Upper lobe of right lung (tissue), 1 donor: Measurements from ENCODE around the gene CRELD2. TPM values are rescaled to one million over a fixed set of nuclear protein-coding genes. Genes with fewer than 3 reads are reported as not detected.

Experiments
- ATAC-seq: fragments of 200-7000 bp; cut with Tn5 transposase; one replicate; pipeline ENCODE4 v1.9.1; 2020; ENCODE audit warnings: mild to moderate bottlenecking, moderate library complexity
- DNase-seq: peaks from one replicate; pipeline ENCODE4 v3.0.0-alpha.2; 2020
- H3K27ac ChIP-seq: fragments of 200-600 bp; one replicate; pipeline ENCODE4 v1.8.0; 2022
- H3K27me3 ChIP-seq: fragments of 200-600 bp; one replicate; pipeline ENCODE4 v1.8.0; 2022; ENCODE audit warnings: mild to moderate bottlenecking
- H3K36me3 ChIP-seq: fragments of 200-600 bp; one replicate; pipeline ENCODE4 v1.8.0; 2022
- H3K4me1 ChIP-seq: fragments of 200-600 bp; one replicate; pipeline ENCODE4 v1.8.0; 2022
- H3K4me3 ChIP-seq: fragments of 200-600 bp; one replicate; pipeline ENCODE4 v1.8.0; 2022; ENCODE audit warnings: mild to moderate bottlenecking
- H3K9me3 ChIP-seq: fragments of 200-600 bp; one replicate; pipeline ENCODE4 v1.8.0; 2022
- intact Hi-C: fragments of 100-400 bp; cut with DNase I; formaldehyde crosslinking; loops from one replicate; pipeline ENCODE4 v1.11.0; 2022
- total RNA-seq: library from RNA; stranded (reverse); fragmentation: NEBNext Ultra II Directional; extraction: Animal tissue kit (Norgen Biotek cat#: 25700); gene quantifications from one replicate; pipeline ENCODE4 v1.2.1, GENCODE V29; 2021
- TF ChIP-seq, protein P1 (sequence below): fragments of 200-600 bp; IDR thresholded peaks from one replicate; pipeline ENCODE4 v1.8.0; 2022; ENCODE audit warnings: antibody characterized with exemption
- donor health status: DM: no; HTN: yes; CAD: no; lungs with severe emphysema.

The CRELD2 gene
- total RNA-seq, 1 donor from 2014 or later = 44.2 TPM

- no peak for ATAC-seq
- DNase-seq = no peak
These were observed 36.7 kb downstream of the CRELD2 start for GRCh38 chr22:49954991-49955580.

DNA sequence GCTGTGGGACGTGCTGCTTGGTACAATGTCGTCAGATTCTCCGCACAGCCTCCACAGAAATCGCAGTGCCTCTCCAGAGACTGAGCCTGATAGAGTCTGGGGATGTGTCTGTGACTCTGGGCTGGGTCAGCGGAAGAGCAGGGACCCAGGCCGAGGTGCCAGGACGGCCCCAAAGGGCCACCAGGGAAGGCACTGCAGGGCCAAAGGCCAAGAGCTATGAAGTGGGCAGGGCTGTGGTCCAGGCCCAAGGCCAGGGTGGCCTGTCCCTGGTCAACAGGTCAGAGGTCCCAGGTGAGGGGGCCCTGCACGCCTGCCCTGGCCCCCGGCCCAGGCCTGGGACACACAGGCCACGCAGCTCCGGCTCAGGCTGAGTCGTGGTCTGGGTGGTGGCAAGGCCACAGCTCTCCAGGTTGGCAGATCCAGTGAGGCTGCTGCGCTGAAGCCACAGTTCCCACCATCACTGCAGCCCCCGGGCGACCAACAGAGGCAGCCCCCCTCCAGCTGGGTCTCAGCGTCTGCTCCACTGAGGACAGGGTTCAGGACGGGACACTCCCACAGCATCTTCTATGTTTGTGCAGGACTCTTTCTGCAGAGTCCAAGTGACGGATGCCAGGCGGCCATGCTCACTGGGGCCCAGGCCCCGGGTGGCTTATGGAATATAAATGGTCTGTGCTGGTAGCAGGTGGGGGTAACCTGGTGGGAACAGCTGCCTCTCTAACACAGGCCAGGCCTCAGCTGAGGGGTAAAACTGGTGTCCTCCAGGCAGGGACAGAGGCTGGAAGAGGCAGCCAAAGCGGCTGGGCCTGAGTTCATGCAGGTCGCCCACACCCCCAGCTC, 37.4 kb downstream of the CRELD2 start:
- intact Hi-C loops = no loop called here
- Histone ChIP-seq H3K4me1 (peaks cover 74% of the 10 kb centered on the region), H3K27me3 (no peaks in the 10 kb centered on the region), H3K27ac (peak overlapping the region; percentile 81), H3K9me3 (no peaks in the 10 kb centered on the region), H3K4me3 (no peak overlapping the region), H3K36me3 (no peaks in the 10 kb centered on the region)
- TF ChIP-seq, protein P1, sequence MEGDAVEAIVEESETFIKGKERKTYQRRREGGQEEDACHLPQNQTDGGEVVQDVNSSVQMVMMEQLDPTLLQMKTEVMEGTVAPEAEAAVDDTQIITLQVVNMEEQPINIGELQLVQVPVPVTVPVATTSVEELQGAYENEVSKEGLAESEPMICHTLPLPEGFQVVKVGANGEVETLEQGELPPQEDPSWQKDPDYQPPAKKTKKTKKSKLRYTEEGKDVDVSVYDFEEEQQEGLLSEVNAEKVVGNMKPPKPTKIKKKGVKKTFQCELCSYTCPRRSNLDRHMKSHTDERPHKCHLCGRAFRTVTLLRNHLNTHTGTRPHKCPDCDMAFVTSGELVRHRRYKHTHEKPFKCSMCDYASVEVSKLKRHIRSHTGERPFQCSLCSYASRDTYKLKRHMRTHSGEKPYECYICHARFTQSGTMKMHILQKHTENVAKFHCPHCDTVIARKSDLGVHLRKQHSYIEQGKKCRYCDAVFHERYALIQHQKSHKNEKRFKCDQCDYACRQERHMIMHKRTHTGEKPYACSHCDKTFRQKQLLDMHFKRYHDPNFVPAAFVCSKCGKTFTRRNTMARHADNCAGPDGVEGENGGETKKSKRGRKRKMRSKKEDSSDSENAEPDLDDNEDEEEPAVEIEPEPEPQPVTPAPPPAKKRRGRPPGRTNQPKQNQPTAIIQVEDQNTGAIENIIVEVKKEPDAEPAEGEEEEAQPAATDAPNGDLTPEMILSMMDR = no peak
- DNase-seq = no peak
- ATAC-seq = no peak

More at GRCh38 chr22:49954991-49955580, 36.7 kb downstream of the CRELD2 start:
- H3K4me3 ChIP-seq = no peak overlapping the region
- intact Hi-C loops = no loop called here
- H3K27me3 ChIP-seq = no peaks in the 10 kb centered on the region
- H3K27ac ChIP-seq = peak overlapping the region; percentile 81
- TF ChIP-seq, protein P1 = no peak
- peaks cover 77% of the 10 kb centered on the region for H3K4me1 ChIP-seq
- H3K9me3 ChIP-seq = no peaks in the 10 kb centered on the region
- H3K36me3 ChIP-seq = no peaks in the 10 kb centered on the region

DNA sequence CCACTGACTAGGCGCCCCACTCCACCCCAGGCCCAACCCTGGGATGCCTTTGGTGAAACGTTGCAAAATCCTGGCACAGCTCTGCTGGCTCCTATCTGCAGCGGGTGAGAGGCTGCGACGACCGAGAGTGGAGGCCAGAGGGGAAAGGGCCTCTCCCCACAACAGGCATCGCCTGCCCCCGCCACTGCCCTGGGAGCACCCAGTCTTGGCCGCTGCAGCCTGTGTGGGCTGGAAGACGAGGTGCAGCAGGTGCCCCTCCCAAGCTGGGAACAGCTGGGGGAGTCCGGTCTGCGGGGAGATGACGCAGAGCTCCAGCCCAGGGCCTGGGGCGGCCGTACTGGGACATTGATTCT, 38.0 kb downstream of the CRELD2 start:
- DNase-seq = peak; percentile 83
- Histone ChIP-seq H3K9me3 (no peaks in the 10 kb centered on the region), H3K27me3 (no peaks in the 10 kb centered on the region), H3K27ac (peak overlapping the region; percentile 81), H3K4me1 (peaks cover 72% of the 10 kb centered on the region), H3K36me3 (no peaks in the 10 kb centered on the region), H3K4me3 (no peak overlapping the region)
- TF ChIP-seq, protein P1 = no peak
- intact Hi-C loops = no loop called here
- ATAC-seq = no peak

DNA sequence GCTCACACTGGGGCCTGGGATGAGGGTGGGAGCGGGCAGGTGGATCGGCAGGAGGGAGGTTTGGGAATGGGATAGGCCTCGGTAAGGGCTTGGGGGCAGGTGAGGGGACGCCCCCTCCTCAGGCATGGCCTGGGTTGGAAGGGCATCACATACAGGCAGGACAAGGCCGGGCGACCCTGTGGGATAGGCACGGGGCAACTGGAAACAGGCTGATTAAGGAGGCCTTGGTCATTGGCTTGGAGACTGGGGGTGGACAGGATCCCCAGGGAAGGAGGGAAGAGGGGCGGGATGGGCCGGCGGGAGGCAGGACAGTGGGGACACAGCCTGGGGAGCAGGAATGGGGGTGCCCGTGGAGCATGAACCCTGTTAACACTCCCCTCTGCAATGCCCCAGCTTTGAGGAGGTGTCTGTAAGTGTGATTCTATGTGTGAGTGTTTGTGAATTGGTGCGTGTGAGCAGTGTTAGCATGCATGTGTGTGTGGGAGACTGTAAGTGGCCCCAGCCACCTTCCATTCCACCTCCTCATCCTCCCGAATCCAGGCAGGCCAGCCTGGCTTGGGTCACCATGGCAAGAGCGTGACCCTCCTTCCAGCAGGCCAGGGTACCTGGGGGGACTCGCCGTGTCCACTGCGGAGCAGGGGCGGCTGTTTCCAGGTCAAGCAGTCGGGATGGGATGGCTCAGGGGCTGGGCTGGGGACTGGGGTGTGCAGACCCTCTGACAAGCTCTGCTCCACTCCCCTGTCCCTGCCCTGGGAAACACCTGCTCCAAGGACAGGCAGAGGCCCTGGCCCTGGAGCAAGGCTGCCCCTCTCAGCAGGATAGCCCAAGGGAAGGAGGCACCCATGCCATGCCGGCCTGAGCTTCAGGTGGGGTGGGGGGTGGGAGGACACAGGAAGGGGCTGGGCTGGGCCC, 38.7 kb downstream of the CRELD2 start:
- Histone ChIP-seq H3K27me3 (no peaks in the 10 kb centered on the region), H3K4me1 (peaks cover 64% of the 10 kb centered on the region), H3K36me3 (peaks cover 7% of the 10 kb centered on the region), H3K4me3 (no peak overlapping the region), H3K27ac (peak overlapping the region; percentile 42), H3K9me3 (no peaks in the 10 kb centered on the region)
- ATAC-seq (no peak), DNase-seq (peak; percentile 66)
- TF ChIP-seq, protein P1 = no peak
- intact Hi-C loops = no loop called here

DNA sequence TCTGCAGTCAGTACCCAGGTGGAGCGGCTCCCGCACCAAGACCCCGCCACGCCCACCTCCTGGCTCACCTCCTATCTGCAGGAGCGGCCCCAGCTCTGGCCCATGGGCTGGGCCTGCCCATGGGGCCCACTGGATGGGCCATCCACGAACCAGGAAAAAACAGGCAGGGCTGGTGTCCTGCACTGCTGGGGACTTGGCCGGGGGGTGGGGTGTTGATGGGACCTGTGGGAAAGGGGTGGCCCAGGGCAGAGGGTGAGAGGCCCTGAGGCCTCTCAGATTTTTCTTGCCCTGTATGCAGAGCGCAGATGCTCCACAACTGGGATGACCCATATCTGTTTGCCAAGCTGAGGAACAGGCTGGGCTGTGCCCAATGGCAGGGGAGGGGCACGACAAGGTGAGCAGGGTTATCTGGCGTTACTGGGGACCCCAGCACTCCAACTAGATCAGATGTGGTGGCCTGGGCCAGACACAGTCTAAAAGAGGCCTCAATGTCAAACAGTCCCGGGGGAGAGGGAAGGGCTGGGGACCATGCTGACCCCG, 39.5 kb downstream of the CRELD2 start:
- Histone ChIP-seq H3K4me1 (peaks cover 61% of the 10 kb centered on the region), H3K4me3 (no peak overlapping the region), H3K27ac (no peak overlapping the region), H3K27me3 (no peaks in the 10 kb centered on the region), H3K36me3 (peaks cover 12% of the 10 kb centered on the region), H3K9me3 (no peaks in the 10 kb centered on the region)
- ATAC-seq = no peak
- peak; percentile 64 for DNase-seq
- TF ChIP-seq, protein P1 = no peak
- intact Hi-C loops = no loop called here
